Stimulated activated CD4-positive, alpha-beta T cell treated with anti-CD3 and anti-CD28 coated beads, TNF-alpha, amount 100 ng/mL, for 1 hour (primary cell): Measurements from ENCODE around the gene KCNAB2.

Source experiments
- DNase-seq, 3 donors: peaks; one replicate each; pipeline ENCODE4 v3.0.0-alpha.2; 2020; ENCODE audit warnings: low read depth in 3 of 3, low spot score in 1 of 3

The KCNAB2 gene

GRCh38 chr1:6045561-6045960, at the start of gene KCNAB2:
Gene KCNAB2 (plus strand): TSS chr1:6045888. CDS start chr1:6051537, 5,649 bp downstream.
- no peak for DNase-seq

- no peak for DNase-seq
Measured at GRCh38 chr1:5996641-5997270, 48.9 kb upstream of the KCNAB2 start.

GRCh38 chr1:5997316-5997715, 48.4 kb upstream of the KCNAB2 start:
- no peak for DNase-seq

GRCh38 chr1:5998051-5998905, 47.4 kb upstream of the KCNAB2 start:
- DNase-seq, result no peak

- no peak for DNase-seq
Measured at GRCh38 chr1:5998906-5999301, 46.8 kb upstream of the KCNAB2 start.

- no peak for DNase-seq
Measured at GRCh38 chr1:5999711-6000443, 45.8 kb upstream of the KCNAB2 start.

GRCh38 chr1:6000444-6001288, 45.0 kb upstream of the KCNAB2 start:
- DNase-seq, result no peak

GRCh38 chr1:6001992-6002576, 43.6 kb upstream of the KCNAB2 start:
- no peak for DNase-seq

GRCh38 chr1:6002714-6003501, 42.8 kb upstream of the KCNAB2 start:
- DNase-seq, result no peak

- DNase-seq, result no peak
Measured at GRCh38 chr1:6003568-6004411, 41.9 kb upstream of the KCNAB2 start.

- no peak for DNase-seq
Measured at GRCh38 chr1:6004412-6005123, 41.1 kb upstream of the KCNAB2 start.

GRCh38 chr1:6005276-6005917, 40.3 kb upstream of the KCNAB2 start:
- no peak for DNase-seq

GRCh38 chr1:6006882-6007281, 38.8 kb upstream of the KCNAB2 start:
- no peak for DNase-seq

GRCh38 chr1:6007318-6008083, 38.2 kb upstream of the KCNAB2 start:
- DNase-seq, result no peak

- no peak for DNase-seq
Measured at GRCh38 chr1:6008084-6008415, 37.6 kb upstream of the KCNAB2 start.

- no peak for DNase-seq
Measured at GRCh38 chr1:6008696-6009095, 37.0 kb upstream of the KCNAB2 start.
